ENCODE results near the gene WDR75. TPM values are rescaled to one million over a fixed set of nuclear protein-coding genes. Genes with fewer than 3 reads are reported as not detected.

WDR75 gene
- total RNA-seq, 1 experiment from 2014 or later = 52.5 TPM

GRCh38 chr2:189413249-189413648 lies 28.0 kb upstream of the WDR75 start:
- H3K4me1 Mint-ChIP-seq (ENCODE audit: insufficient read depth, unreplicated experiment) = peaks cover 17% of the 10 kb centered on the region
- ChIA-PET CTCF (interaction anchor here (0.7 to 2.0 kb wide), 10 partner anchors 9 to 1832 kb away, joined by 3 to 10 read pairs (median 4); no protein-coding TSS in a partner anchor), POLR2A (interaction anchor here (0.8 to 1.4 kb wide), 3 partner anchors 10 to 269 kb away, joined by 3 to 5 read pairs (median 5); no protein-coding TSS in a partner anchor)
- intact Hi-C loops (cut with micrococcal nuclease) = loop anchor here (2.0 to 5.0 kb wide), 2 partner anchors 66 to 111 kb away; no protein-coding TSS in a partner anchor
- no TSS peak for BruUV-seq (replicated peaks)
- no peaks in the 10 kb centered on the region for H3K9me3 Mint-ChIP-seq (ENCODE audit: unreplicated experiment)
- H3K36me3 Mint-ChIP-seq (ENCODE audit: insufficient read depth, unreplicated experiment) = no peaks in the 10 kb centered on the region
- no peak for TF ChIP-seq CTCF (IDR thresholded peaks at IDR 0.05; ENCODE audit: unreplicated experiment)
- no peak for DNase-seq (ENCODE audit: unreplicated experiment)
- no peak overlapping the region for H3K4me3 Mint-ChIP-seq (ENCODE audit: unreplicated experiment)
- H3K27ac Mint-ChIP-seq (ENCODE audit: low read depth, unreplicated experiment) = peak overlapping the region; percentile 29
- no peaks in the 10 kb centered on the region for H3K27me3 Mint-ChIP-seq (ENCODE audit: insufficient read depth, unreplicated experiment)

GRCh38 chr2:189421644-189422043 lies 19.6 kb upstream of the WDR75 start:
- Mint-ChIP-seq H3K4me1 (ENCODE audit: insufficient read depth, unreplicated experiment) (no peaks in the 10 kb centered on the region), H3K9me3 (ENCODE audit: unreplicated experiment) (no peaks in the 10 kb centered on the region), H3K27ac (ENCODE audit: low read depth, unreplicated experiment) (no peak overlapping the region), H3K4me3 (ENCODE audit: unreplicated experiment) (no peak overlapping the region), H3K36me3 (ENCODE audit: insufficient read depth, unreplicated experiment) (no peaks in the 10 kb centered on the region), H3K27me3 (ENCODE audit: insufficient read depth, unreplicated experiment) (no peaks in the 10 kb centered on the region)
- TF ChIP-seq CTCF (IDR thresholded peaks at IDR 0.05; ENCODE audit: unreplicated experiment) = no peak
- intact Hi-C loops (cut with micrococcal nuclease) = no loop called here
- no TSS peak for BruUV-seq (replicated peaks)
- DNase-seq (ENCODE audit: unreplicated experiment) = peak; percentile 69
- CTCF ChIA-PET = interaction anchor here (2.1 to 2.2 kb wide), 2 partner anchors 9 to 328 kb away, joined by 10 to 17 read pairs; no protein-coding TSS in a partner anchor
- POLR2A ChIA-PET = interaction anchor here (3.2 kb wide), 1 partner anchor 19 kb away, joined by 10 read pairs; no protein-coding TSS in a partner anchor

GRCh38 chr2:189424961-189425360 lies 16.3 kb upstream of the WDR75 start:
- DNase-seq (ENCODE audit: unreplicated experiment) = no peak
- Mint-ChIP-seq H3K9me3 (ENCODE audit: unreplicated experiment) (no peaks in the 10 kb centered on the region), H3K27me3 (ENCODE audit: insufficient read depth, unreplicated experiment) (no peaks in the 10 kb centered on the region), H3K4me3 (ENCODE audit: unreplicated experiment) (no peak overlapping the region), H3K27ac (ENCODE audit: low read depth, unreplicated experiment) (no peak overlapping the region), H3K36me3 (ENCODE audit: insufficient read depth, unreplicated experiment) (peaks cover 4% of the 10 kb centered on the region), H3K4me1 (ENCODE audit: insufficient read depth, unreplicated experiment) (no peaks in the 10 kb centered on the region)
- no peak for TF ChIP-seq CTCF (IDR thresholded peaks at IDR 0.05; ENCODE audit: unreplicated experiment)
- POLR2A ChIA-PET = no interaction called here
- intact Hi-C loops (cut with micrococcal nuclease) = no loop called here
- no TSS peak for BruUV-seq (replicated peaks)
- CTCF ChIA-PET = interaction anchor here (0.9 kb wide), 1 partner anchor 113 kb away, joined by 3 read pairs; no protein-coding TSS in a partner anchor

- Mint-ChIP-seq H3K36me3 (ENCODE audit: insufficient read depth, unreplicated experiment) (peaks cover 4% of the 10 kb centered on the region), H3K27me3 (ENCODE audit: insufficient read depth, unreplicated experiment) (no peaks in the 10 kb centered on the region), H3K4me1 (ENCODE audit: insufficient read depth, unreplicated experiment) (no peaks in the 10 kb centered on the region), H3K27ac (ENCODE audit: low read depth, unreplicated experiment) (no peak overlapping the region), H3K4me3 (ENCODE audit: unreplicated experiment) (no peak overlapping the region), H3K9me3 (ENCODE audit: unreplicated experiment) (no peaks in the 10 kb centered on the region)
- POLR2A ChIA-PET = no interaction called here
- intact Hi-C loops (cut with micrococcal nuclease) = no loop called here
- TF ChIP-seq CTCF (IDR thresholded peaks at IDR 0.05; ENCODE audit: unreplicated experiment) = no peak
- CTCF ChIA-PET = no interaction called here
- no peak for DNase-seq (ENCODE audit: unreplicated experiment)
- no TSS peak for BruUV-seq (replicated peaks)
Measured at GRCh38 chr2:189425676-189426075, 15.6 kb upstream of the WDR75 start.

Measured in MCF 10A (cell line).